A549 (cell line): ENCODE data around the gene TTC34. TPM values are rescaled to one million over a fixed set of nuclear protein-coding genes. Genes with fewer than 3 reads are reported as not detected.

Source experiments
- ATAC-seq, 2 experiments: fragments of 200-7000 bp in 1 of 2; fragments of >200 bp in 1 of 2; cut with Nextera tagmentation in 1 of 2; cut with Tn5 transposase in 1 of 2; 3 replicates each; pipeline versions ENCODE4 v1.8.0 to v1.9.1; 2018 to 2020; ENCODE audit warnings: mild to moderate bottlenecking in 1 of 2, moderate library complexity in 1 of 2
- CTCF ChIA-PET: fragments of 300-600 bp; sonication (Branson Sonifier 250); formaldehyde crosslinking; extraction: SDS; loops from one replicate; lab custom pipeline; 2021; ENCODE audit warnings: antibody characterized with exemption, inconsistent platforms; lab: Yijun Ruan, JAX
- POLR2A ChIA-PET: fragments of 350-600 bp; formaldehyde crosslinking; extraction: SDS; loops from one replicate; lab custom pipeline; 2021; ENCODE audit warnings: antibody characterized with exemption, inconsistent platforms; lab: Yijun Ruan, JAX
- DNase-seq, 2 experiments: peaks; one replicate each; pipeline versions ENCODE4 v3.0.0 to v3.0.0-alpha.2; 2011 to 2016; ENCODE audit warnings: low read depth in 1 of 2, low spot score in 1 of 2
- FAIRE-seq: peaks from 2 replicates; lab custom pipeline; 2011; peaks lifted over from hg19 to GRCh38; lab: Jason Lieb, UNC
- H3K27ac ChIP-seq, 2 experiments: fragments of >200 bp; sonication (Bioruptor Twin); formaldehyde crosslinking; 3 replicates each; pipeline ENCODE4 v1.5.1; 2016 to 2017
- H3K4me1 ChIP-seq: fragments of >200 bp; sonication (Bioruptor Twin); formaldehyde crosslinking; 3 replicates; pipeline ENCODE4 v1.6.1; 2016
- H3K4me2 ChIP-seq: fragments of >200 bp; sonication (Bioruptor Twin); formaldehyde crosslinking; 3 replicates; pipeline ENCODE4 v1.6.1; 2016
- H3K4me3 ChIP-seq: fragments of >200 bp; sonication (Bioruptor Twin); formaldehyde crosslinking; 3 replicates; pipeline ENCODE4 v1.5.1; 2016
- H3K9me3 ChIP-seq: fragments of >200 bp; sonication (Bioruptor Twin); formaldehyde crosslinking; 3 replicates; pipeline ENCODE4 v1.6.1; 2016
- ATOH8 ChIP-seq: fragments of 250-450 bp; sonication (Bioruptor Pico); IDR thresholded peaks from 2 replicates; pipeline ENCODE4 v1.5.0; 2020; ENCODE audit warnings: low read depth, mild to moderate bottlenecking, moderate library complexity
- BCL3 ChIP-seq: fragments of >200 bp; sonication (Bioruptor Twin); formaldehyde crosslinking; IDR thresholded peaks from 3 replicates; pipeline ENCODE4 v1.6.1; 2016
- BHLHE40 ChIP-seq: IDR thresholded peaks from 2 replicates; pipeline ENCODE4 v1.6.1; 2012; ENCODE audit warnings: low read depth, low read length, inconsistent platforms
- CHD4 ChIP-seq: fragments of 200-600 bp; sonication (generic); IDR thresholded peaks from 2 replicates; pipeline ENCODE4 v1.6.1; 2016; ENCODE audit warnings: antibody characterized with exemption, mild to moderate bottlenecking, borderline replicate concordance
- EP300 ChIP-seq, 2 experiments: fragments of >200 bp; sonication (Bioruptor Twin); formaldehyde crosslinking; IDR thresholded peaks; 2 replicates in 1 of 2; 3 replicates in 1 of 2; pipeline ENCODE4 v1.6.1; 2016 to 2017
- FOSL2 ChIP-seq, 2 experiments: fragments of 450-650 bp in 1 of 2; fragments of >200 bp in 1 of 2; sonication (Bioruptor Twin) in 1 of 2; formaldehyde crosslinking; IDR thresholded peaks; 2 replicates each; pipeline versions ENCODE4 v1.5.0 to v1.6.1; 2016 to 2020; ENCODE audit warnings: mild to moderate bottlenecking in 1 of 2, moderate library complexity in 1 of 2
- HDAC2 ChIP-seq: fragments of 200-600 bp; sonication (generic); IDR thresholded peaks from 2 replicates; pipeline ENCODE4 v1.6.1; 2016
- HOXB13 ChIP-seq: fragments of 250-450 bp; sonication (Bioruptor Pico); IDR thresholded peaks from 2 replicates; pipeline ENCODE4 v1.5.0; 2020; ENCODE audit warnings: low read depth, mild to moderate bottlenecking, moderate library complexity
- JUN ChIP-seq, 2 experiments: fragments of >200 bp; sonication (Bioruptor Twin); formaldehyde crosslinking; IDR thresholded peaks; 2 replicates in 1 of 2; 3 replicates in 1 of 2; pipeline ENCODE4 v1.6.1; 2016 to 2017
- JUNB ChIP-seq: fragments of >200 bp; sonication (Bioruptor Twin); formaldehyde crosslinking; IDR thresholded peaks from 2 replicates; pipeline ENCODE4 v1.6.1; 2016
- MAFK ChIP-seq: fragments of 450-650 bp; IDR thresholded peaks from 2 replicates; pipeline ENCODE4 v1.6.1; 2014; ENCODE audit not compliant: partially characterized antibody
- MAZ ChIP-seq: fragments of 150-350 bp; IDR thresholded peaks from 2 replicates; pipeline ENCODE4 v1.6.1; 2014; ENCODE audit warnings: antibody characterized with exemption, low read depth, low read length, borderline replicate concordance
- PBX3 ChIP-seq: IDR thresholded peaks from 2 replicates; pipeline ENCODE4 v1.6.1; 2012
- POLR2AphosphoS2 ChIP-seq: conservative IDR thresholded peaks from 2 replicates; pipeline ENCODE4 v1.6.1; 2012; ENCODE audit warnings: low read length, improper control_type of control experiment, inconsistent platforms
- RAD21 ChIP-seq, 2 experiments: fragments of >200 bp in 1 of 2; sonication (Bioruptor Twin) in 1 of 2; formaldehyde crosslinking in 1 of 2; IDR thresholded peaks in 1 of 2; conservative IDR thresholded peaks in 1 of 2; 2 replicates in 1 of 2; 3 replicates in 1 of 2; pipeline ENCODE4 v1.6.1; 2012 to 2018; ENCODE audit warnings: inconsistent platforms in 1 of 2
- RARB ChIP-seq: fragments of 250-450 bp; sonication (Bioruptor Pico); IDR thresholded peaks from 2 replicates; pipeline ENCODE4 v1.8.0; 2021; ENCODE audit warnings: mild to moderate bottlenecking, moderate library complexity
- RCOR1 ChIP-seq: fragments of 150-350 bp; IDR thresholded peaks from 2 replicates; pipeline ENCODE4 v1.6.1; 2014; ENCODE audit warnings: antibody characterized with exemption, low read length, low read depth
- RFX5 ChIP-seq: fragments of 450-650 bp; IDR thresholded peaks from 2 replicates; pipeline ENCODE4 v1.7.1; 2014; ENCODE audit warnings: antibody characterized with exemption, mild to moderate bottlenecking, moderate library complexity
- RNF2 ChIP-seq: fragments of 200-600 bp; sonication (generic); IDR thresholded peaks from 2 replicates; pipeline ENCODE4 v1.6.1; 2016; ENCODE audit warnings: low read depth, mild to moderate bottlenecking, antibody characterized with exemption, moderate library complexity, borderline replicate concordance
- SMC3 ChIP-seq: fragments of >200 bp; sonication (Bioruptor Twin); formaldehyde crosslinking; IDR thresholded peaks from 3 replicates; pipeline ENCODE4 v1.6.1; 2018; ENCODE audit warnings: inconsistent platforms
- TFCP2L1 ChIP-seq: fragments of 250-450 bp; sonication (Bioruptor Pico); IDR thresholded peaks from 2 replicates; pipeline ENCODE4 v1.5.0; 2021; ENCODE audit warnings: mild to moderate bottlenecking
- USF2 ChIP-seq: fragments of 450-650 bp; IDR thresholded peaks from 2 replicates; pipeline ENCODE4 v1.6.1; 2014; ENCODE audit warnings: antibody characterized with exemption
- ZC3H11A ChIP-seq: fragments of 450-650 bp; IDR thresholded peaks from 2 replicates; pipeline ENCODE4 v1.6.1; 2014; ENCODE audit warnings: antibody characterized with exemption, mild to moderate bottlenecking
- WGBS: methylation state at CpG from one replicate; pipeline ENCODE4 v1.1.6; 2017; ENCODE audit errors: missing lambda C conversion rate; 5-methylcytosine and 5-hydroxymethylcytosine counted together
- polyA plus RNA-seq, 4 experiments: library from polyadenylated mRNA; depleted of rRNA in 3 of 4; stranded (reverse); fragments of >200 nt; fragmentation: RNase III in 1 of 4; extraction: RNeasy Plus Mini Kit Qiagen cat#74134 plus additional on column Dnase treatment in 1 of 4; gene quantifications; 2 replicates in 3 of 4; 3 replicates in 1 of 4; pipeline ENCODE4 v1.2.3, GENCODE V29; 2011 to 2017

The TTC34 gene
- polyA plus RNA-seq, 2 of the 4 experiments (the other 2 are of a cell fraction): 0.04 to 0.05 TPM

- ChIA-PET POLR2A (no interaction called here), CTCF (interaction anchor here (1.0 kb wide), 1 partner anchor 10 kb away, joined by 3 read pairs; no protein-coding TSS in a partner anchor)
- TF ChIP-seq ATOH8 (CRISPR knock-in tag): no peak
- no peak for TF ChIP-seq HDAC2
- no peak for TF ChIP-seq RNF2
- H3K4me2 ChIP-seq: no peak overlapping the region
- no peak for DNase-seq
- H3K27ac ChIP-seq: no peak overlapping the region
- peaks cover 5% of the 10 kb centered on the region; the same call in 2 of the 3 replicates for H3K9me3 ChIP-seq
- WGBS: 52% methylated on average over 11 of the region's 11 CpGs
- FAIRE-seq: no peak
- no peak for ATAC-seq
- H3K4me1 ChIP-seq: peaks cover 6% of the 10 kb centered on the region; the same call in 1 of the 3 replicates
- H3K4me3 ChIP-seq: no peak overlapping the region
These were observed 162.3 kb downstream of the TTC34 start for GRCh38 chr1:2639203-2639602.

GRCh38 chr1:2638466-2639115 lies 162.9 kb downstream of the TTC34 start:
- no peak for DNase-seq
- ATAC-seq: no peak
- peaks cover 6% of the 10 kb centered on the region; the same call in 1 of the 3 replicates for H3K4me1 ChIP-seq
- WGBS: 78% methylated on average over 13 of the region's 16 CpGs
- TF ChIP-seq BCL3 (no peak), RFX5 (no peak), FOSL2 (IDR thresholded peaks at IDR 0.05) (no peak), FOSL2 (CRISPR knock-in tag; IDR thresholded peaks at IDR 0.05) (no peak), JUN (IDR thresholded peaks at IDR 0.05) (no peak), JUNB (no peak), PBX3 (no peak), SMC3 (no peak), RCOR1 (no peak), BHLHE40 (no peak), USF2 (no peak), HOXB13 (no peak), CHD4 (no peak), TFCP2L1 (CRISPR knock-in tag) (no peak), RAD21 (conservative IDR thresholded peaks at IDR 0.05 in 1 of 2, IDR thresholded peaks at IDR 0.05 in 1 of 2) (no peak), MAFK (no peak), RARB (CRISPR knock-in tag) (no peak), ZC3H11A (no peak), POLR2AphosphoS2 (no peak), EP300 (IDR thresholded peaks at IDR 0.05) (no peak), MAZ (no peak)
- H3K27ac ChIP-seq: no peak overlapping the region
- ChIA-PET POLR2A (no interaction called here), CTCF (no interaction called here)
- H3K9me3 ChIP-seq: peaks cover 5% of the 10 kb centered on the region; the same call in 2 of the 3 replicates
- no peak overlapping the region for H3K4me2 ChIP-seq
- no peak overlapping the region for H3K4me3 ChIP-seq
- no peak for FAIRE-seq
